Hepatocyte (in vitro differentiated cells): ENCODE data around the gene PPP1R17.

Source experiments
- EZH2 ChIP-seq: fragments of 200-600 bp; sonication (generic); IDR thresholded peaks from 2 replicates; pipeline ENCODE4 v1.6.1; 2016; ENCODE audit warnings: antibody characterized with exemption, mild to moderate bottlenecking, borderline replicate concordance
- EZH2phosphoT487 ChIP-seq: fragments of 200-600 bp; sonication (generic); IDR thresholded peaks from one replicate; pipeline ENCODE4 v1.6.1; 2018; ENCODE audit warnings: antibody characterized with exemption, mild to moderate bottlenecking, low read depth, moderate library complexity; ENCODE audit not compliant: unreplicated experiment, severe bottlenecking
- TF ChIP-seq, protein P1 (sequence below): fragments of 200-600 bp; sonication (generic); IDR thresholded peaks from 2 replicates; pipeline ENCODE4 v1.5.1; 2016; ENCODE audit warnings: antibody characterized with exemption, mild to moderate bottlenecking; ENCODE audit not compliant: poor library complexity

DNA sequence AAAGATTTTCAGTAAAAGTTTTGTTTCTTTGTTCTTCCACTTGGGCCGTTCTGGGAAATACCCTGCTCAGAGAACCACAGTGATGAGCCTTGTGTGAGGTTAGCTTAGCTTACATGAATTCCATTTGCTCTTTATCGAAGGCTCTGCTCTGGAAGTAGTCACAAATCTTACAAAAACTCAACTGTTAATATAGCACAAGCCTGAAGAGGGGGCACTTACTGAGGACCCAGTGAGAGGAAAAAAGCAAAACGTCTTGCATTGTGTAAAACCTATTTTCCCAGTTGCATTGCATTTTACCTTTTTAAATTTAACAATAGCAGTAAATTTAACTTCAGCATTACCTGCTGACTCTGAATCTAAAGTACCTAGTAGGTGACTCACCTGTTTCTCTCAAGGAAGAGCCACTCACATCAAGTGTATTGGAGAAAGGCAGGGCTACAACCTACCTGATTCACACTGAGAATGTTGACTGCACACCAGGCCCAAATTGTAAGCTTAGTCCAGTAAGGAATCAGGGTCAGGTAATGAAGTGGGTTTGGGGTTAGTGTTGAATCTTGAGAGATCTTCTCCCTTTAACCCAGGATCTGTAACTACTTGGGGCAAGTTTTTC is 42.3 kb downstream of the PPP1R17 start:
- no peak for TF ChIP-seq EZH2
- TF ChIP-seq, protein P1, sequence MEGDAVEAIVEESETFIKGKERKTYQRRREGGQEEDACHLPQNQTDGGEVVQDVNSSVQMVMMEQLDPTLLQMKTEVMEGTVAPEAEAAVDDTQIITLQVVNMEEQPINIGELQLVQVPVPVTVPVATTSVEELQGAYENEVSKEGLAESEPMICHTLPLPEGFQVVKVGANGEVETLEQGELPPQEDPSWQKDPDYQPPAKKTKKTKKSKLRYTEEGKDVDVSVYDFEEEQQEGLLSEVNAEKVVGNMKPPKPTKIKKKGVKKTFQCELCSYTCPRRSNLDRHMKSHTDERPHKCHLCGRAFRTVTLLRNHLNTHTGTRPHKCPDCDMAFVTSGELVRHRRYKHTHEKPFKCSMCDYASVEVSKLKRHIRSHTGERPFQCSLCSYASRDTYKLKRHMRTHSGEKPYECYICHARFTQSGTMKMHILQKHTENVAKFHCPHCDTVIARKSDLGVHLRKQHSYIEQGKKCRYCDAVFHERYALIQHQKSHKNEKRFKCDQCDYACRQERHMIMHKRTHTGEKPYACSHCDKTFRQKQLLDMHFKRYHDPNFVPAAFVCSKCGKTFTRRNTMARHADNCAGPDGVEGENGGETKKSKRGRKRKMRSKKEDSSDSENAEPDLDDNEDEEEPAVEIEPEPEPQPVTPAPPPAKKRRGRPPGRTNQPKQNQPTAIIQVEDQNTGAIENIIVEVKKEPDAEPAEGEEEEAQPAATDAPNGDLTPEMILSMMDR, result no peak
- TF ChIP-seq EZH2phosphoT487, result no peak
